ENCODE measurements around the gene GADL1. TPM values are rescaled to one million over a fixed set of nuclear protein-coding genes. Genes with fewer than 3 reads are reported as not detected.
A peak's percentile ranks its signal among the peaks of the same experiment; 100 is the strongest.

GADL1 gene
- 0.09 TPM for polyA plus RNA-seq (2013, experiment 1 of 2; ENCODE audit: insufficient read length)
- polyA plus RNA-seq (2013, experiment 2 of 2; ENCODE audit: insufficient read length), result 0.10 TPM

DNA sequence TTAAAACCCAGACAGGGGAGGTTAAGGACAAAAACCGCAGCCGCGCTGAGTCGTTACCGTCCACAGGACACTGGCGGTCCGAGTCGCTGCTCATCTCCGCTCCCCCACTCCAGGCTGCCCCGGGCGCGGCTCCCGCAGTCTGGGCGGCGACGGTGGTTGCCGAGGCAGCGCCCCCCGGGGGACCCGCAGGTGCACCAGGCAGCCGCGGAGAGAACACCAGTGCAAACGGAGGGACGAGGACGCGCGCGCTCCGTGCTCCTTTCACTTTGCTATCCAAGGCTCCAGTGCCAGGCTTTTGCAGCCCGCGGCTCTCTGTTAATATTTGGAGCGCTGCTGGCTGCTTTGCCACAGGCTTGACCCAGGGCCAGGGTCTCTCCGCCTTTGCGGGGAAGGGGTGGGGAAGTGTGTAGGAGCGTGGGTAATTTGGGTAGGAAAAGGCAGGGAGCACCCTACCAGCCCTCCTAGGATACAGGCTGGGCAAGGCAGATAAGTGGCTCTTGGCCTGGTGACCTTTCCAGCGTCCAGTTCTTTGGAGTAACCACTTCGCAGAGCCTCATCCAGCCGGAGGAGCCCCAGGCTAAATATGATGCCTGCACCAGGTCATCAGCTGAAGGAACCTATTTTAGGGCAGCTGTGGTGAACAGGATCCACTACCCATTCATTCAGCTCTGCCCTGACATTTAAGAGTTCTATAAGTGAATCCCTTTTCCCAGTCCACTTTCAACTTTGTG, at the start of gene GADL1:
Gene GADL1, minus strand, starts transcription at position 141 of the 731 bp plus-strand sequence. Its CDS starts 47 bp downstream, at position 94.
- peak; percentile 21 for DNase-seq

DNA sequence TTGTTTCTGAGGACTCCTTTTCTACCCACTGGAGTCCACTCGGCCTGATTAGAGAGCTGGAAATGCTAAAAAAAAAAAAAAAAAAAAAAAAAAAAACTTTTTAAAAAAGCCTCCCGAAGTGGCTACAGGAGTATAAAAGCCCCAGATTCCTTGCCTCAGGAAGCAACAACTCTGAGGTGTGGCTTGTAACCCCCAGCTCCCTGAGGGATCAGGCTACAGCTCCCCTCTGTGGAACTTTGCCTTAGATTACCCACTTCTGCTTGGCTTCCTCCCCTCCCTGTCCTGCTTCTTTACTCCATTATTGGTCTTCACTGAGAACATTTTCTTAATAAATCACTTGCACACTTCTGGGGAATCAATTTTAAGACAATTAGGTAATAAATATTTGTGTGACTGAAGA, 49.7 kb upstream of the GADL1 start:
- DNase-seq, result no peak

GRCh38 chr3:30943206-30943605, 48.7 kb upstream of the GADL1 start:
- DNase-seq, result no peak

GRCh38 chr3:30941342-30941741, 46.9 kb upstream of the GADL1 start:
- DNase-seq, result no peak

GRCh38 chr3:30940740-30941139, 46.3 kb upstream of the GADL1 start:
- DNase-seq, result no peak

GRCh38 chr3:30934208-30934550, 39.7 kb upstream of the GADL1 start:
- DNase-seq, result peak; percentile 61

- no peak for DNase-seq
Observed at GRCh38 chr3:30933478-30934207, 39.2 kb upstream of the GADL1 start.

DNA sequence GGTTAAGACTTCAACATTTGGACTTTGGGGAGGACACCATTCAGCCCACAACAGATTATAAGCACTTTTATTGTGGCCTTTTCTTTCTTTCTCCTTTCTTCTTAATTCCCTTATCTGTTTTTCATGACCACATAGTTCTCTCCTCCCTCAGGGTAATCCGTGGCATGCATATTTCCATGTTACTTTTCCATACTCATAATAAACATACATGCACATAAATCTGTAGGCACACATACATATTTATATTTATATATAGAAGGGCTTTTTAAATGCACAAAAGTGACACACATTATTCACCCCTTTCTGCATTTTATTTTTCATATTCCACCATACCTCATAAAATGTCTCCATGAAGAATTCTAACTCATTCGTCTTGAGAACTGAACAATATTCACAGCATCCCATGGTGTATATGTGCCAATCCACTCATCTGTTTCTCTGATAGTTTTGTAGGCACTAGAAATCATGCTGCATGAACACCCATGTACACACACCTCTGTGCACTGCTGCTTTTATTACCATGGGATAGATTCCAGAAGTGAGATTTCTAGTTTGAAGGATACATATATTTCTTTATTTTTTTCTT, 38.1 kb upstream of the GADL1 start:
- DNase-seq, result no peak

GRCh38 chr3:30924763-30925162, 30.3 kb upstream of the GADL1 start:
- DNase-seq, result peak; percentile 4

DNA sequence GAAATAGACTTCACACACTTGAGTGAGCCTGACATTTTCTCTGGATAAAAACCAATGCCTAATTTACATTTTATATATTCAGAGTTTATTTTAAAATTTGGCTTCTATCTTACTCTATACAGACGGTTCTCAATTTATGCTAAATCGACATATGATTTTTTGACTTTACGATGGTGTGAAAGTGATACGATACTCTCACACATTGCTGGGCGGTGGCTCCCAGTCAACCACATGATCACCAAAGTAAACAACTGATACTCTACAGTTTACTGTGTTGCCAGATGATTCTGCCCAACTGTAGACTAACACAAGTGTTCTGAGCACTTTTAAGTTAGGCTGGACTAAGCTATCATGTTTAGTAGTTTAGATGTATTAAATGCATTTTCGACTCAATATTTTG, 25.1 kb upstream of the GADL1 start:
- DNase-seq, result no peak

DNA sequence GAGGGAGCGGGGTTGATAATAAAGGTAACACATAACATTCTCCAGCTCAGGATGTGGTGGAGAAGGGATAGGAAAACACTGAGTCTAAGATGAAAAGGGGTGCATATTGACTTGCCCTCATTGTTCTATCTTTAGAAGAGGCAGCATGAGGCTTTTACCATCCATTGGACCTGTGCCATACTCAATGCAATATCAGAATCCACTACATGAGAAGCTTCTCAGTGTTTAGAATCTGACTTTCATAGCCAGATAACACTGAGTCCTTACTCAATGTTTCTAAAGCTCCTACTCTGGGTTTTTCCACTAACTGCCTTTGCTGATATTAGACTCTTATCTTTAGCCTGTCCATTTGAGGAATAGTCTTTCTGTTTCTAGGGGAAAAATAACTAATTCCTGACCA, 24.3 kb upstream of the GADL1 start:
- no peak for DNase-seq

DNA sequence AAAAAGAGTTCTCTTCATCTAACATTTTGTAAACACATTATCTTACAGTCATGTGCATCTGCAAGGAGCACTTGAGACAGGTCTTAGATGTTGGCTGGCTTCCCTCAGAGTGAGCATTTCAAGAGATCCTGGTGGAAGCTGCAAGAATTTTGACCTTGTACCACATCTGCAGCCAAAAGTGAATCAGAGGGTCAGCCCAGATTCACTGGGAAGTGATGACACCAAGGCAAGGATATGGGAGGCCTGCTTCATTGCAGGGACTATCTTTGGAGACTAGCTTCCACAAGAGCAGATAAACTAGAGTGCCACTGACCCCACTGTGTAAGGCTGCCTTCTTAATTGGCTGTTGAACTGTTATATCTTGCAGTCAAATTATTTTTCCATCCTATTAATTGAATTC, 21.3 kb upstream of the GADL1 start:
- DNase-seq, result no peak

- DNase-seq, result peak; percentile 64
Observed at GRCh38 chr3:30914696-30915095, 20.2 kb upstream of the GADL1 start.

DNA sequence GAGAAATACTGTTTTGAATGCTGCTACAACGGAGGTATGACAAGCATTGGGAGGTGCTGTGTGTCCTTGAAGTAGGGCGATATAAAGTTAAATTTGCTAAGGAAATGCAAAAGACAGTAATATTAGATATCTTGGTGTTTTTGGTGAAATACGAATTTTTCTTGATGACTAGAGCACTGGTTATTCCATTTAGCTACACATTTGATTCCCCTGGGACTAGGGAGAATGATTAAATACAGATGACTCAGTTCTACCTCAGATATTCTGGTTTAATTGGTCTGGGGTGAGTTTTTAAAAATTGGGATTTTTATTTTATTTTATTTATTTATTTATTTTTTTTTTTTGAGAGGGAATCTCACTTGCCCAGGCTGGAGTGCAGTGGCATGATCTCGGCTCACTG, 18.7 kb upstream of the GADL1 start:
- DNase-seq, result peak; percentile 71

- DNase-seq, result no peak
Observed at GRCh38 chr3:30912301-30912700, 17.8 kb upstream of the GADL1 start.

- DNase-seq, result no peak
Observed at GRCh38 chr3:30908456-30909037, 14.1 kb upstream of the GADL1 start.

- no peak for DNase-seq
Observed at GRCh38 chr3:30904996-30905395, 10.5 kb upstream of the GADL1 start.

DNA sequence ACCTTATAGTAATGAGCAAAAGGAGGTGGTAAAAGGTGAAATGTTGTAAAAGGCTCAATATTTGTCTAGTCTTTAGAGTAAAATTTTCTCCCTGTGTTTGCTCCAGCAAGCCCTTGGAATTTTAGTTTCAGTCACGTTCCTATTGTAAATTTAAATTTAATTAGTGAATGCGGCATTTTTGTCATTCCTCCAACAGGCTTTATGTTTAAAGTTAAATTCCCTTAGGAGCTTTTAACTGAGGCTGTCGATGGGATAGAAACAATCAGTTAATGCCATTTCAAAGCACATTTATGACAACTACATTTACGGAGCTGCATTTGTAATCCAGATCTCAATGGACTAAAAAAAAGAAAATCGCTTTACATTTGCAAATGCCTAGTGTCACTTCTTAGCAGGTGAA, 868 bp upstream of the GADL1 start:
- no peak for DNase-seq

DNA sequence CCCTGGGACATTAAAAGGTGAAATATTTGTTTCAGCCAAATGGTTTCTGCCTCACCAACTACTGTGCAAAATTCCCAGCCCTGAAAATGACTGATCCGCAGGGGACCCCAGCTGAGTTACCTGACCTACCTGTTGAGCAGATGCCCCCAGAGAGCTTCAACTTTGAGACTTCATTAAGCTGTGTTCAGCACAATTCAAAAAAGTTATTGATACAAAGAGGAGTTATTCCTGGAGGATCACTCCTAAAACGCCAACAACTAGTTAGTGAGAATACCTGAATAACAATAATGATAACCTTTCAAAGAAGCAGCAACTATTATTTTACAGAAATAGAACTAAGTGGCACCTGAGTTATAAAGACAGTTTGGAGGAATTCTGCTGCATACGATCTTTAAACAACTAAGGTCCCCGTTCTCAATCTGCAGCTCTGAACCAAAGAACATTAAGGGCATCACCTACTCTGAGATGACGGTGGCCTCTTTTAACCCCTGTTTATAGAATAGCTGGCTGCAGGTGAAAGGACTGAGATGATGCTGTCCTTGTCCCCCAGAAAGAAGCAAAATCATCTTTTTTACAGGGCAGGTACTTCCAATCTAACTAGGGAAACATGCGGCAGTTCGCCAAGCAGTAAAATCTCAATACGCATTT, 659 bp downstream of the GADL1 start:
- DNase-seq, result no peak

DNA sequence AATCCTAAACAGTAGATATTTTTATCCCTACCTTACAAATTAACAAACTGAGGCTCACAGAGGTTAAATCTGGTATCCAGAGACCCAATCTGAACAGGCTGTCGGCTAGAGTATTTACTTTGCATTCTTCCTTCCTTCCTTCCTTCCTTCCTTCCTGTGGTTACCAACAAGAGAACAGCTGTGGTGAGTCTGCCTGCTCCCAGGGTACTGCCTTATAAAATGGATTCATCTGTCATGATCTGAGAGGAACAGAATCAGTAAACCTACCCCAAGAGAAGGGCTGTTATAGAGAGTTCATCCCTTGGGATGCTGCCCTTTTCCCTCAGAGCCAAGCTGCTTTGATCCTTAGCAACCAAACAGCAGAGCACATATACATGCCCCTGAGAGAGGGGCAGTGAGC, 3.6 kb downstream of the GADL1 start:
- no peak for DNase-seq

DNA sequence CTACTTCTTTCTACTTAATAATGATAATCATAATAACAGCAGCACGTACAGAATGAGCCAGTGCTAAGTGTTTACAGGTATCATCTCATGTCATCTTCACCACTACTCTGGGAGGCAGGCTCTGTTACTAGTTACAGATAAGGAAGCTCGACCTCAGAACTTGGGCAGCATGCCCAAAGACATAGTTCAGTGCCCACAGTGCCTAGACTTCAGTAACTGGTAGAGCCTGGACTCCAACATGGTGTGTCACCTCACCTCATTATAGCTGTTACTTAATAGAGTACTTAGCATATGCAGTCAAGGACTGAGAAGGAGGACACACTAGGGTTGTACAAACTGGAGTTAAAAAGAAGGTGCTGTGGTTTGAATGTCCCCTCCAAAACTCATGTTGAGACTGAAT, 7.6 kb downstream of the GADL1 start:
- no peak for DNase-seq

- DNase-seq, result no peak
Observed at GRCh38 chr3:30878862-30879261, 15.6 kb downstream of the GADL1 start.

DNA sequence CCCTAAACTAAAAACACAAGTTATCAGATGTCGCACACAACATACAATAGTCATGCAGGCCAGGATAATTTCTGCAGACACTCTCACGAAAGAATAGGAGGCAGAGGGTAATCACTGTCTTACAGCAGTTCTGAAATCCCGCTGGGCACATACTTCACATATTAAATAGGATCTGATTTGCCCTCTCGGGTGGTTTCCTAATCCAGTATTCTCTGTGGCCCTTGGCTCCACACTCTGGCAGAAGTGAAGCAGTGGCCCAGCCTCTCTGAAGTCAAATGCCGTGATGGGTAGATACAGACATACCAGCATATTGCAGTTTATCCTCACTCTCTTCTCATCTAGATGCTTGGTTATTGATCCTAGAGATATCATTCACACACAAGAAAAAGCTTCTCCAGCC, 19.0 kb downstream of the GADL1 start:
- DNase-seq, result no peak
